Cardiac muscle cell (in vitro differentiated cells and primary cell): ENCODE results near the gene CCSER1. TPM values are rescaled to one million over a fixed set of nuclear protein-coding genes. Genes with fewer than 3 reads are reported as not detected.

Experiments used
- DNase-seq, 2 donors: peaks; one replicate each; pipeline versions ENCODE4 v3.0.0 to v3.0.0-alpha.2; 2010 to 2017; ENCODE audit warnings: low read depth in 1 of 2, low spot score in 1 of 2
- H3K27ac ChIP-seq: fragments of 200-600 bp; sonication (generic); 2 replicates; pipeline ENCODE4 v1.5.1; 2016
- H3K27me3 ChIP-seq: fragments of 200-600 bp; sonication (generic); 2 replicates; pipeline ENCODE4 v1.6.0; 2016; ENCODE audit warnings: control low read depth
- H3K36me3 ChIP-seq: fragments of 200-600 bp; sonication (generic); 2 replicates; pipeline ENCODE4 v1.5.1; 2016; ENCODE audit warnings: control low read depth
- H3K4me1 ChIP-seq: fragments of 200-600 bp; sonication (generic); 2 replicates; pipeline ENCODE4 v1.8.1; 2017; ENCODE audit warnings: low read depth, mild to moderate bottlenecking, mixed run types
- H3K4me3 ChIP-seq: fragments of 200-600 bp; sonication (generic); 2 replicates; pipeline ENCODE4 v1.5.1; 2016; ENCODE audit warnings: mild to moderate bottlenecking
- H3K9me3 ChIP-seq: fragments of 200-600 bp; sonication (generic); 2 replicates; pipeline ENCODE4 v1.5.1; 2017; ENCODE audit warnings: low read depth, mild to moderate bottlenecking, control low read depth
- polyA plus RNA-seq: library from polyadenylated mRNA; unstranded; fragments of >200 nt; fragmentation: Nextera tagmentation; extraction: Ambion mirVana; gene quantifications from 2 replicates; pipeline ENCODE4 v1.2.1, GENCODE V29; 2016
- total RNA-seq: library from RNA; depleted of rRNA; stranded (reverse); fragments of >200 nt; gene quantifications from 2 replicates; pipeline ENCODE4 v1.2.3, GENCODE V29; 2016
- TF ChIP-seq, protein P1 (sequence below): IDR thresholded peaks from 2 replicates; pipeline ENCODE4 v1.5.1; 2012; ENCODE audit warnings: low read depth, mild to moderate bottlenecking, low read length

CCSER1 gene
- total and polyA plus RNA-seq, 2 experiments from 2014 or later: 0.77 to 3.6 TPM

DNA sequence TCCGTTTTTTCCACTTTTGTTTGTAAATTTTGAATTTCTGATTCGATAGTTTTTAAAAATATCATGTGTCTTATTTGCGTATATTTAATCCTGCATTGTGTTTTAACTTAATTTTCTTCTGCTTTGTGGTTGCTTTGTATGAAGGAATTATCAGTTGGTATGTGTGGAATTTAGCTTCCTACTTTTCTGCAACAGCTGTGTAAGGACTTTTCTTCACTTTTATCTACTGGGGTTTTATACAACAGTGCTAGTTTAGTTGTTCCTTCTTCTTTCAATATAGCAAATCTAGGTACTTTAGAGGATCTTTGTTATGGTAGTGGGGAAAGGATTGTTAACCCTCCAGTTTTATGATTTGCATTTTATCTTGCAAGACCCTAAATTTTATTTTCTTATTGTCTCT, 410.3 kb downstream of the CCSER1 start:
- Histone ChIP-seq H3K36me3 (no peaks in the 10 kb centered on the region), H3K27me3 (no peaks in the 10 kb centered on the region), H3K9me3 (no peaks in the 10 kb centered on the region), H3K4me1 (no peaks in the 10 kb centered on the region), H3K4me3 (no peak overlapping the region), H3K27ac (no peak overlapping the region)
- TF ChIP-seq, protein P1, sequence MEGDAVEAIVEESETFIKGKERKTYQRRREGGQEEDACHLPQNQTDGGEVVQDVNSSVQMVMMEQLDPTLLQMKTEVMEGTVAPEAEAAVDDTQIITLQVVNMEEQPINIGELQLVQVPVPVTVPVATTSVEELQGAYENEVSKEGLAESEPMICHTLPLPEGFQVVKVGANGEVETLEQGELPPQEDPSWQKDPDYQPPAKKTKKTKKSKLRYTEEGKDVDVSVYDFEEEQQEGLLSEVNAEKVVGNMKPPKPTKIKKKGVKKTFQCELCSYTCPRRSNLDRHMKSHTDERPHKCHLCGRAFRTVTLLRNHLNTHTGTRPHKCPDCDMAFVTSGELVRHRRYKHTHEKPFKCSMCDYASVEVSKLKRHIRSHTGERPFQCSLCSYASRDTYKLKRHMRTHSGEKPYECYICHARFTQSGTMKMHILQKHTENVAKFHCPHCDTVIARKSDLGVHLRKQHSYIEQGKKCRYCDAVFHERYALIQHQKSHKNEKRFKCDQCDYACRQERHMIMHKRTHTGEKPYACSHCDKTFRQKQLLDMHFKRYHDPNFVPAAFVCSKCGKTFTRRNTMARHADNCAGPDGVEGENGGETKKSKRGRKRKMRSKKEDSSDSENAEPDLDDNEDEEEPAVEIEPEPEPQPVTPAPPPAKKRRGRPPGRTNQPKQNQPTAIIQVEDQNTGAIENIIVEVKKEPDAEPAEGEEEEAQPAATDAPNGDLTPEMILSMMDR: no peak
- DNase-seq: peak in 1 of 2 donors; percentile 5

- TF ChIP-seq, protein P1: no peak
Observed at GRCh38 chr4:90540536-90540935, 413.3 kb downstream of the CCSER1 start.

DNA sequence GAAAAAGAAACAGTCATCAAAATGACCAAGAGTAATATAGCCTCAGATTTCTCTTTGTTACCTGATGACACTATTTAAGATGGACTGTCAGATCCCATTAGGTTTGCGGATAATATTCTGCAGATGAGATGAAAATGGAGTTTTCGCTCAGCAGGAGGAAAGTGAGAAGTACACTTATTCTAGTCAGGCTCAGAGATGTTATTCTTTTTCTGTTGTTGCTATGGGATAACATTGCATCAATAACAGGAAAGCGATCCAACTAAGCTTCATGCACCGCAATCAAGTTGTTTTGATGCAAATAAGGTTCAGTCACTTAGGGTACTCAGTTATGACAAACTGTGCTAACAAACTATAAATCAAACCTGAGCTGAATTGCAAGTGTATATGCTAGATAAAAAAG, 415.0 kb downstream of the CCSER1 start:
- Histone ChIP-seq H3K4me3 (no peak overlapping the region), H3K27me3 (no peaks in the 10 kb centered on the region)
- TF ChIP-seq, protein P1: no peak

More at GRCh38 chr4:90540536-90540935, 413.3 kb downstream of the CCSER1 start:
- H3K9me3 ChIP-seq: no peaks in the 10 kb centered on the region
- no peak overlapping the region for H3K27ac ChIP-seq
- DNase-seq: no peak
- no peaks in the 10 kb centered on the region for H3K27me3 ChIP-seq
- H3K4me3 ChIP-seq: no peak overlapping the region
- H3K36me3 ChIP-seq: no peaks in the 10 kb centered on the region
- no peaks in the 10 kb centered on the region for H3K4me1 ChIP-seq

GRCh38 chr4:90543419-90544170, 416.4 kb downstream of the CCSER1 start:
- no peaks in the 10 kb centered on the region for H3K4me1 ChIP-seq
- H3K36me3 ChIP-seq: no peaks in the 10 kb centered on the region
- H3K27me3 ChIP-seq: no peaks in the 10 kb centered on the region
- H3K27ac ChIP-seq: no peak overlapping the region
- H3K4me3 ChIP-seq: no peak overlapping the region
- TF ChIP-seq, protein P1: no peak
- H3K9me3 ChIP-seq: no peaks in the 10 kb centered on the region
- no peak for DNase-seq

More for the DNA sequence above, 415.0 kb downstream of the CCSER1 start:
- Histone ChIP-seq H3K4me1 (no peaks in the 10 kb centered on the region), H3K27ac (no peak overlapping the region), H3K9me3 (no peaks in the 10 kb centered on the region), H3K36me3 (no peaks in the 10 kb centered on the region)
- DNase-seq: no peak

DNA sequence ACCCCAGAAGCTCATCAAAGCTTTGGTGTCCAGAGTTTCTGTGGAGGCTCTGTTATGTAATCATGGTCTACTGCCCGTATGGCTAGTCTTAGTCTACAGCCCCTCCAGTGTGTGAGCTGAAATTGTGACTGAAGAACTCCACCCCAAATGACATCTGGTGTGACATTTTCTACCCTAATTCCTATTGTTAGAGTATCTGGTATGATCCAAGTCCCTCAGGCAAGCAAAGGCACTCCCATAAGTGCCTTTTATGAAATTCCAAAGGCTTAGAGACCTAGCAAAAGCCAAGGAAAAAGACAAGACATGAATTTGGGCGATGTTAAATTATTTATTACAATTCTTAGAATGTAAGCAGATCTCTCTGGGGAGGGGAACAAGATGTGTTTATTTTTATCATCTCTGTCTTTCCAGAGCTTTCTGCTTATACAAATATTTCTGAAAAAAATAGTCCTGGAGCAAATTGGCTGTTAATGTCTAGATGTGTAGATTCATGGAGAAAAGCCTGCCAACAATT, 417.4 kb downstream of the CCSER1 start:
- H3K4me3 ChIP-seq: no peak overlapping the region
- H3K9me3 ChIP-seq: no peaks in the 10 kb centered on the region
- H3K27ac ChIP-seq: no peak overlapping the region
- TF ChIP-seq, protein P1: no peak
- no peaks in the 10 kb centered on the region for H3K27me3 ChIP-seq
- no peaks in the 10 kb centered on the region for H3K4me1 ChIP-seq
- no peaks in the 10 kb centered on the region for H3K36me3 ChIP-seq
- no peak for DNase-seq
